Thyroid gland (tissue), 4 donors: ENCODE data around the gene CFAP221. TPM values are rescaled to one million over a fixed set of nuclear protein-coding genes. Genes with fewer than 3 reads are reported as not detected.

Experiments used
- DNase-seq, 2 donors: peaks; one replicate each; pipeline ENCODE4 v3.0.0-alpha.2; 2019
- H3K27ac ChIP-seq, 3 donors: fragments of 200-600 bp; sonication (generic); 1 replicate in 2 of 3; 2 replicates in 1 of 3; pipeline ENCODE4 v1.5.1; 2016 to 2019; ENCODE audit warnings: mild to moderate bottlenecking in 1 of 3, moderate library complexity in 1 of 3
- H3K27me3 ChIP-seq: fragments of 200-600 bp; sonication (generic); one replicate; pipeline ENCODE4 v1.5.1; 2019
- H3K36me3 ChIP-seq, 2 donors: fragments of 200-600 bp; sonication (generic); one replicate each; pipeline ENCODE4 v1.5.1; 2016 to 2019
- H3K4me1 ChIP-seq, 2 donors: fragments of 200-600 bp; sonication (generic); one replicate each; pipeline ENCODE4 v1.5.1; 2017 to 2019
- H3K4me3 ChIP-seq, 3 donors: fragments of 200-600 bp; sonication (generic); replicated peaks in 1 of 3; 1 replicate in 2 of 3; 2 replicates in 1 of 3; pipeline ENCODE4 v1.5.1; 2016; ENCODE audit warnings: mild to moderate bottlenecking in 1 of 3
- H3K9me3 ChIP-seq: fragments of 200-600 bp; sonication (generic); one replicate; pipeline ENCODE4 v1.5.1; 2017
- CTCF ChIP-seq, 6 experiments: fragments of 200-600 bp in 3 of 6; fragments of 450-650 bp in 3 of 6; sonication (generic) in 3 of 6; IDR thresholded peaks; one replicate each; pipeline ENCODE4 v1.5.1; 2016 to 2019; ENCODE audit warnings: antibody characterized with exemption in 6 of 6, mild to moderate bottlenecking in 2 of 6, inconsistent platforms in 1 of 6, moderate library complexity in 1 of 6
- POLR2A ChIP-seq, 2 donors: fragments of 450-650 bp; IDR thresholded peaks; one replicate each; pipeline ENCODE4 v1.6.1; 2017; ENCODE audit warnings: antibody characterized with exemption in 2 of 2, mild to moderate bottlenecking in 2 of 2, moderate library complexity in 1 of 2
- WGBS, 2 donors: methylation state at CpG; one replicate each; pipeline ENCODE4 v1.1.5; 2017; 5-methylcytosine and 5-hydroxymethylcytosine counted together
- intact Hi-C: fragments of 100-400 bp; cut with DNase I; formaldehyde crosslinking; loops from one replicate; pipeline ENCODE4 v1.15.1; 2023
- total RNA-seq, 4 donors: library from RNA; depleted of rRNA; stranded (reverse); fragments of >200 nt; gene quantifications; one replicate each; pipeline ENCODE4 v1.2.3, GENCODE V29; 2016

Gene CFAP221
- total RNA-seq, 4 donors from 2014 or later, result 1.6 to 13.1 (median 9.7) TPM

DNA sequence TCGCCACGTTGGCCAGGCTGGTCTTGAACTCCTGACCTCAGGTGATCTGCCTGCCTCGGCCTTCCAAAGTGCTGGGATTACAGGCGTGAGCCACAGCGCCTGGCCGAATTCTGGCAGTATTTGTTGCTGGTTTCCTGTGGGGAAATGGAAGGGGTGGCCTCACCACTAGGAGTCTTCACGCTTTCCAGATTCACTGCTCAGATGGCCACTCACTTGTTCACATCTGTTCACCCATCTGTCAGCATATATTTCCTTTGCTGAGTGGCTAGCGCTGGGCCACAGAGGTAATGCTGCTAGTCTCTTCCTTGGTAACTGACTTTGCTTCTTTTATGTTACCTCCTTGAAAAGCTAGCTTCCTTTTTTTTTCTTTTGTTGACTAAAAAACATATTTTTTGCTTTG, 162.0 kb downstream of the CFAP221 start:
- DNase-seq, result no peak
- no peak overlapping the region for H3K4me3 ChIP-seq
- intact Hi-C loops, result no loop called here
- TF ChIP-seq POLR2A (IDR thresholded peaks at IDR 0.05) (no peak), CTCF (IDR thresholded peaks at IDR 0.05) (no peak)
- 71 to 83% methylated on average over 8 of the region's 8 CpGs for WGBS, 2 donors
- no peaks in the 10 kb centered on the region for H3K27me3 ChIP-seq
- no peaks in the 10 kb centered on the region for H3K9me3 ChIP-seq
- no peak overlapping the region for H3K27ac ChIP-seq
- H3K36me3 ChIP-seq, result no peaks in the 10 kb centered on the region
- peaks cover 9 to 14% of the 10 kb centered on the region in 2 donors for H3K4me1 ChIP-seq

Other genes starting within 250 kb of the CFAP221 start
- 10 to 100 TPM in 2 of 4 donors, 1 to 10 TPM in 2; 5.3 to 19.9 (median 13.3) TPM for gene C2orf76, start 177.6 kb upstream of the CFAP221 start, total RNA-seq
- 100 to 1,000 TPM in 3 of 4 donors, 10 to 100 TPM in 1; 48.1 to 166 (median 140) TPM for gene DBI, start 177.5 kb upstream of the CFAP221 start, total RNA-seq
- gene TMEM37, start 112.6 kb upstream of the CFAP221 start, total RNA-seq, result 10 to 100 TPM; 34.4 to 50.2 (median 43.1) TPM
- not detected for gene SCTR, start 20.0 kb upstream of the CFAP221 start, total RNA-seq
- 10 to 100 TPM in 3 of 4 donors, 1 to 10 TPM in 1; 6.2 to 24.3 (median 14.1) TPM for gene TMEM177, start 134.8 kb downstream of the CFAP221 start, total RNA-seq
- 100 to 1,000 TPM in 2 of 4 donors, 10 to 100 TPM in 2; 79.1 to 131 (median 114) TPM for gene PTPN4, start 215.5 kb downstream of the CFAP221 start, total RNA-seq